Measurements from ENCODE around the gene LRG1.

Gene LRG1

GRCh38 chr19:4570402-4570801 lies 30.6 kb upstream of the LRG1 start:
- no peak for TF ChIP-seq REST (IDR thresholded peaks at IDR 0.05; ENCODE audit: insufficient read depth in 1 of 2, low read depth in 2 of 2, low read length in 2 of 2)
- no peak for TF ChIP-seq SIN3A (IDR thresholded peaks at IDR 0.05; ENCODE audit: borderline replicate concordance, insufficient read depth, low read length)
- no peak for TF ChIP-seq TAF1 (IDR thresholded peaks at IDR 0.05; ENCODE audit: borderline replicate concordance, insufficient read depth, low read length)
- no peak for TF ChIP-seq FOXP2 (optimal IDR thresholded peaks at IDR 0.05; ENCODE audit: borderline replicate concordance, extremely low read depth, extremely low read length, insufficient read depth)
- no peak for TF ChIP-seq POLR2AphosphoS5 (IDR thresholded peaks at IDR 0.05; ENCODE audit: low read depth, low read length)

GRCh38 chr19:4568886-4569285 lies 29.1 kb upstream of the LRG1 start:
- no peak for TF ChIP-seq FOXP2 (optimal IDR thresholded peaks at IDR 0.05; ENCODE audit: borderline replicate concordance, extremely low read depth, extremely low read length, insufficient read depth)
- TF ChIP-seq REST (IDR thresholded peaks at IDR 0.05; ENCODE audit: insufficient read depth in 1 of 2, low read depth in 2 of 2, low read length in 2 of 2): no peak
- TF ChIP-seq POLR2AphosphoS5 (IDR thresholded peaks at IDR 0.05; ENCODE audit: low read depth, low read length): no peak
- TF ChIP-seq TAF1 (IDR thresholded peaks at IDR 0.05; ENCODE audit: borderline replicate concordance, insufficient read depth, low read length): no peak
- no peak for TF ChIP-seq SIN3A (IDR thresholded peaks at IDR 0.05; ENCODE audit: borderline replicate concordance, insufficient read depth, low read length)

GRCh38 chr19:4567584-4568071 lies 27.8 kb upstream of the LRG1 start:
- TF ChIP-seq FOXP2 (optimal IDR thresholded peaks at IDR 0.05; ENCODE audit: borderline replicate concordance, extremely low read depth, extremely low read length, insufficient read depth): peak; percentile 70
- TF ChIP-seq TAF1 (IDR thresholded peaks at IDR 0.05; ENCODE audit: borderline replicate concordance, insufficient read depth, low read length): no peak

- no peak for TF ChIP-seq SIN3A (IDR thresholded peaks at IDR 0.05; ENCODE audit: borderline replicate concordance, insufficient read depth, low read length)
- TF ChIP-seq POLR2AphosphoS5 (IDR thresholded peaks at IDR 0.05; ENCODE audit: low read depth, low read length): no peak
- TF ChIP-seq TAF1 (IDR thresholded peaks at IDR 0.05; ENCODE audit: borderline replicate concordance, insufficient read depth, low read length): no peak
- TF ChIP-seq FOXP2 (optimal IDR thresholded peaks at IDR 0.05; ENCODE audit: borderline replicate concordance, extremely low read depth, extremely low read length, insufficient read depth): no peak
- no peak for TF ChIP-seq REST (IDR thresholded peaks at IDR 0.05; ENCODE audit: insufficient read depth in 1 of 2, low read depth in 2 of 2, low read length in 2 of 2)
These were observed 26.7 kb upstream of the LRG1 start for GRCh38 chr19:4566402-4567051.

- no peak for TF ChIP-seq SIN3A (IDR thresholded peaks at IDR 0.05; ENCODE audit: borderline replicate concordance, insufficient read depth, low read length)
- TF ChIP-seq REST (IDR thresholded peaks at IDR 0.05; ENCODE audit: insufficient read depth in 1 of 2, low read depth in 2 of 2, low read length in 2 of 2): no peak
- TF ChIP-seq TAF1 (IDR thresholded peaks at IDR 0.05; ENCODE audit: borderline replicate concordance, insufficient read depth, low read length): no peak
- TF ChIP-seq POLR2AphosphoS5 (IDR thresholded peaks at IDR 0.05; ENCODE audit: low read depth, low read length): no peak
- TF ChIP-seq FOXP2 (optimal IDR thresholded peaks at IDR 0.05; ENCODE audit: borderline replicate concordance, extremely low read depth, extremely low read length, insufficient read depth): no peak
These were observed 19.7 kb upstream of the LRG1 start, which contains the start of gene SEMA6B for GRCh38 chr19:4559569-4559968. Gene SEMA6B, minus strand, starts transcription at chr19:4559684. Its CDS starts 1,227 bp downstream, at chr19:4558457.

All from PFSK-1 (cell line).